Measurements from ENCODE around the gene CERS2.

CERS2 gene

DNA sequence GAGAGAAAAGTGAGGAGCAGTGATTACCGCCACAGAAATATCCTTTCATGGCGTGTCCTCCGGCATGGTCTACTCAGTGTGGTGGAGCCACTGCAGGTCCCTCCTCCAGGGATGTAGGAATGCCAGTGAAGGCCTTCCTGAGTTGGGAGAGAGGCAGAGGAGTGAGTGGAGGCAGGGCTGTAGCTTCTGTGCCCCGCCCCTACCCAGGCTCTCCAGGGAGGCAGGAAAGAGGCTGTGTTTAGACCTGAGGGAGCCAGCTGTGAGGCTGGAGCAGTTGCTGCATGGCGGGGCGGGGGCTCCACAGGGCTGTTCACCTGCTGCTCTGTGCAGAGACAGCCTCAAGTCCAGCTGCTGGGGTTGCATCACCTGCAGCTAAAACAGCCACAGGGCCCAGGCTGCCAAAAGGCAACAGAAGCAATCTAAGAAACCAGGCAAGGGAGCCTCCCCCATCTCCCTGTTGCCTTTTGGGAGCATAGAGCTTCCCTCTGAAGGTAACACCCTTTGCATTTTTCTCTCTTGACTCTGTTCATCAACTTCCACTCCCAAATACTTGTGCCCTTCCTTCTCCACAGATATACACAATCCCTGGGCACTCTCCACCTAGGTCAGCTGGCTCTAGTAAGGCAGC, 6.7 kb upstream of the CERS2 start:
- Histone ChIP-seq H3K27me3 (replicated peaks; ENCODE audit: control insufficient read depth, insufficient read depth, low read length, poor library complexity, severe bottlenecking) (no peaks in the 10 kb centered on the region), H3K4me3 (ENCODE audit: insufficient read depth, low read depth, low read length, poor library complexity, severe bottlenecking) (no peak overlapping the region), H3K27ac (ENCODE audit: insufficient read depth, low read length, poor library complexity, severe bottlenecking) (no peak overlapping the region), H3K4me1 (ENCODE audit: control insufficient read depth, insufficient read depth, low read length, poor library complexity, severe bottlenecking) (peaks cover 18% of the 10 kb centered on the region), H3K9me3 (ENCODE audit: control insufficient read depth, low read length) (no peaks in the 10 kb centered on the region), H3K36me3 (ENCODE audit: control insufficient read depth, insufficient read depth, low read length) (no peaks in the 10 kb centered on the region)
- DNase-seq = no peak

DNA sequence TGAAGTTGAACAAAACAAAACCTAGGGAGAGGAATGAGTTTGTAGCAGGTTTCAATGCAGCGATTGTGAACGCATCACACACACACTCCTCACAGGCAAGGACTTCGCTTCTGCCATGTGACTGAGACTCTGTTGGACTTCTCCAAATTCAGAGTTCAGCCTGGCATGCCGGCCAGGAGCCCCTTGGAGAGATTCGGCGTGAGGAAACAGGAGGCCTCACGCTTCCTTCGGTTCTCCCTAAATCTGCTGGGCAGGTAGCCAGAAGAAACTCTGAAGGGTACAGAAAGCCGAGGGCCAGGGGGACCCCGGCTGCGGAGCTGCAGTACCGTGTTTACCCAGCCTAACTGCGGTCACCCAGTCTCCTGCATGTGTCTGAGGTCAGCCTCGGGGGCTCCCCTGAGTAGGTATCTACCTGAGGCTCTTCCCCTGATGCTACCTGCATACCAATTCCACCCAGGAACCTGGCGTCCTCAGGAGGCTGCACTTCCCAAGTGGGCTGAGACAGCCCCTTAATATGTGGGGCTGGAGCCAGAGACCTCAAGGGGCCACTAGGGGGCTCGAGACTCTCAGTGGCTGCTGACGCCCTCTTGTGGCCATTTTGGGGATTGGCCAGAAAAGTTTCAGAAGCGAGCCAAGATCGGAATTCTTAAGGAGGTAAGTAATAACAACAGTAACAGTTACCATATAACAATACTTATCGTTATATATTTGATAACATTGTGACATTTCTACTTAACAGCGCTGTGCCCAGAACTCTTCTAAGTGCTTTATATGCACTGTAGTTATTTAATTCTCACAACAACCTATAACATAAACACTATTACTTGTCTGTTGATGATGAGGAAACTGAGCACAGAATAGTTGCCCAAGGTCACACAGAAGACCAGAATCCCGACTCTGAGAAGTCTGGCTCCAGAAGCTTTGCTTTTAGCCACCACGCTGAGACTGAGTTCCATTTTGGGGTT, 4.7 kb upstream of the CERS2 start:
- Histone ChIP-seq H3K27ac (ENCODE audit: insufficient read depth, low read length, poor library complexity, severe bottlenecking) (no peak overlapping the region), H3K4me3 (ENCODE audit: insufficient read depth, low read depth, low read length, poor library complexity, severe bottlenecking) (no peak overlapping the region), H3K4me1 (ENCODE audit: control insufficient read depth, insufficient read depth, low read length, poor library complexity, severe bottlenecking) (peaks cover 27% of the 10 kb centered on the region), H3K27me3 (replicated peaks; ENCODE audit: control insufficient read depth, insufficient read depth, low read length, poor library complexity, severe bottlenecking) (no peaks in the 10 kb centered on the region), H3K9me3 (ENCODE audit: control insufficient read depth, low read length) (no peaks in the 10 kb centered on the region), H3K36me3 (ENCODE audit: control insufficient read depth, insufficient read depth, low read length) (no peaks in the 10 kb centered on the region)
- DNase-seq = peak; percentile 74 to 83 (median 74)

DNA sequence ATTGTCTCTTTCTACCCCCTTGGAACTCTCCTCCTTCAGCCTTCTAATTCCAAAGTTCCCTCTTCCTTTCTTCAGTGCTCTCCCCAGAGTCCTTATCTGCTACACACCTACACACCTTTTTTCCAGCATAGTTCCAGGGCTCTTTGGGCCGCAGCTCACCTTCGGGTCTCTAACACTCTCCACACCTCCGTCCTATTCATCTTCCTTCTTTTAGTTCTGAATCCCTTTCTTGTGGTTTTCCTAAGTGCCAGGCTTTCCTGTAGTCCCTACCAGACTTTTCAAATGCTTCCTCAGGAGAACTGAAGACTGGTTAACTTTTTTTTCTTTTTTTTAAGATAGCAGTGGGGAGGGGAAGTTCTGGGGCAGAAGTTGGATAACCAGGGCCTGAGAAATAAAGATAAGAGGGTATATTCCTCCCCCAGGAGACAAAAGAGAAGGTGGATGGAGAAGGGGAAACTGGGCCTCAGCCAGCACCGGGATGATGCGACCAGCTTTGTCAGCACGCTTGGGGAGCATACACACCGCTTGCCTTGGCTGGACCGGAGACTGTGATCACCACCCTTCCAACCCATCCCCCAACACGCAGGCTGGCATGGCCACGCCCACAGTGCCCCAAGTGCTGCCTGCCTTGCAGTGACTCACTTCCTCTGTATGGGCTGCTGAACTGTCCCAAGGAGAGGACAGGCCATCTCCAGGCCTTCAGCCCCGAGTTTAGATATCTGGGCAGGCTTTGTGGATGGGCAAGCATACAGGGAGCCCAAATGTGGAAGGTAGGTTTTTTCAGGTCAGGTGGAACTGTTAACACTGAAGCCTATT, 2.5 kb upstream of the CERS2 start:
- Histone ChIP-seq H3K4me3 (ENCODE audit: insufficient read depth, low read depth, low read length, poor library complexity, severe bottlenecking) (peak overlapping the region; percentile 25), H3K27me3 (replicated peaks; ENCODE audit: control insufficient read depth, insufficient read depth, low read length, poor library complexity, severe bottlenecking) (no peaks in the 10 kb centered on the region), H3K27ac (ENCODE audit: insufficient read depth, low read length, poor library complexity, severe bottlenecking) (peak overlapping the region; percentile 30), H3K9me3 (ENCODE audit: control insufficient read depth, low read length) (no peaks in the 10 kb centered on the region), H3K4me1 (ENCODE audit: control insufficient read depth, insufficient read depth, low read length, poor library complexity, severe bottlenecking) (peaks cover 43% of the 10 kb centered on the region), H3K36me3 (ENCODE audit: control insufficient read depth, insufficient read depth, low read length) (no peaks in the 10 kb centered on the region)
- peak; percentile 54 to 66 (median 58) for DNase-seq

DNA sequence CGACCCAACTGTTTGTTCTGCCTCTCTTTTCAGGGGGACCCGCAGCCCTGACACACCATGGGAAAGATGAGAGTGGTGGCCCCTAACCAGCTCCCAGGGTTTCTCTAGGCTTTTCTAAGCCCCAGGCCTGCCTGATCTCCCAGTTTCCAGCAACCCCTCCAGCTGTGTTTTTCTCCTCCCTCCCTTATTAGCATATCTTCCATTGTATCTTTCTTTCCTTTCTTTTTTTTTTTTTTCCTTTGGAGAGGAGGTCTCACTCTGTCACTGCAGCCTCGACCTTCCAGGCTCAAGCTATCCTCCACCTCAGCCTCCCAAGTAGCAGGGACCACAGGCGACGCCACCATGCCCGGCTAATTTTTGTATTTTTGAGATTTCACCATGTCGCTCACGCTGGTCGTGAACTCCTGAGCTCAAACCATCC, 1.8 kb upstream of the CERS2 start:
- H3K9me3 ChIP-seq (ENCODE audit: control insufficient read depth, low read length) = no peaks in the 10 kb centered on the region
- H3K36me3 ChIP-seq (ENCODE audit: control insufficient read depth, insufficient read depth, low read length) = no peaks in the 10 kb centered on the region
- peaks cover 44% of the 10 kb centered on the region for H3K4me1 ChIP-seq (ENCODE audit: control insufficient read depth, insufficient read depth, low read length, poor library complexity, severe bottlenecking)
- H3K27ac ChIP-seq (ENCODE audit: insufficient read depth, low read length, poor library complexity, severe bottlenecking) = no peak overlapping the region
- no peak overlapping the region for H3K4me3 ChIP-seq (ENCODE audit: insufficient read depth, low read depth, low read length, poor library complexity, severe bottlenecking)
- H3K27me3 ChIP-seq (replicated peaks; ENCODE audit: control insufficient read depth, insufficient read depth, low read length, poor library complexity, severe bottlenecking) = no peaks in the 10 kb centered on the region
- DNase-seq = no peak

DNA sequence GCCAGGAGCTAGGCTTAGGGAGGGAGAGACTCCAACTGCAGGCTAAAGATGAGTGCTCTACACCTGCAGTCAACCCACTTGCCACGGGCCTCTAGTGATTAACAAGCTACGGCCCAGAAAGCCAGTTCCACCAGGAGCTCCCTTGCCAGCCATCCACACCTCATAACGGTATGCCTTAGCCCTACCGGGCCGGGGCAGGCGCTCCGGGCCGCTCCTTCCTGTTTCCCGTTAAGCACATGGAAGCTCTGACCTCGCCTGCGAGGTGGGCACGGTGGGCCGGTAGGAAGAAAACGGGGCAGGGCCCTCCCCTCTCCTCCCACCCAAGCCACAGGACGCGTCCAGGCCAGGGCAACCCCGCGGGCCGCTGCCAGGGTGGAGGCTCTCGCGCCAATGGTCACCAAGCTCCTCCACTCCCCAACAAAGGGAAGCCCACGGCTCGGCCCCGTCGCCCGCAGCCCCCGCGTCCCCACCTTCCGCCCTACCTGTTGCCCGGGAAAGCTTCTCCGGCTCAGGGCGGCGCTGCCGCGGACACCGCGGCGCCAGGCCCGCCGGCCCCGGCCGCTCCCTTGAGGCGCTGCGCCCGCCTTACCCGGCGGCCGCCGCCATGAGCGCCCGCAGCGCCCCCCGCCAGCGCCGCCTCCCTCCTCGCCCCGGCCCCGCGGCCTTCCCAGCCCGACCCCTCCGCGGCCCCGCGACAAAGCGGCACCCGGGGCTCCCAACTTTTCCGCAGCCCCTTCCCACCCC, 627 bp downstream of the CERS2 start:
- Histone ChIP-seq H3K27me3 (replicated peaks; ENCODE audit: control insufficient read depth, insufficient read depth, low read length, poor library complexity, severe bottlenecking) (no peaks in the 10 kb centered on the region), H3K36me3 (ENCODE audit: control insufficient read depth, insufficient read depth, low read length) (no peaks in the 10 kb centered on the region), H3K4me3 (ENCODE audit: insufficient read depth, low read depth, low read length, poor library complexity, severe bottlenecking) (peak overlapping the region; percentile 82), H3K4me1 (ENCODE audit: control insufficient read depth, insufficient read depth, low read length, poor library complexity, severe bottlenecking) (peaks cover 39% of the 10 kb centered on the region), H3K9me3 (ENCODE audit: control insufficient read depth, low read length) (no peaks in the 10 kb centered on the region), H3K27ac (ENCODE audit: insufficient read depth, low read length, poor library complexity, severe bottlenecking) (peak overlapping the region; percentile 85)
- peak; percentile 3 to 20 (median 16) for DNase-seq

DNA sequence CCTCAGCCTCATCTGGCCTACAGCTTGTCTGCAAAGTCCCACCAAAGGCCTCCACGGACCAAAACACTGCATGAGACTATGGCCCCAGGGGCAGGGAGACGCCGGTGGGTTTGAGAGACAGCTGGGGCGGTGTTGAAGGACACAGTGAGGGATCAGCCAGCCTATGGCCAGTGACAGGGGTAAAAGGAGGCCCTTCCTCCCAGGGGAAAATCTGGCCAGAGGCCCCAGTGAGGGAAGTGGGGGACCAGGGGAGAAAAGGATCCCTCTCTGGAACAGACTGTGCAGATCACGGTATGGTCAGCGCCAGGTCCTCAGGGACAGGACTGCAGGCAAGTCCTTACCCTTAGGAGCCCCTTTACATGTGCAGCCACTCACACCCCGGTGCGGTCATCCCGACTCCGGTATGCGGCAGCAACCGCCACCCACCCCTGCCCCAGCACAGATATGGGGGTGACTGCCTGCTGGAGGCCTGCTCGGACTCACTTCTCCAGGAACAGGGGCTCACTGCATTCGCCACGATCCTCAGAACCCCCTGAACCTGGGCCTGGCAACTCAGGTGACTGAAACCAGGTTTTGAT, 1.3 kb downstream of the CERS2 start:
- Histone ChIP-seq H3K27me3 (replicated peaks; ENCODE audit: control insufficient read depth, insufficient read depth, low read length, poor library complexity, severe bottlenecking) (no peaks in the 10 kb centered on the region), H3K27ac (ENCODE audit: insufficient read depth, low read length, poor library complexity, severe bottlenecking) (peak overlapping the region; percentile 85), H3K4me3 (ENCODE audit: insufficient read depth, low read depth, low read length, poor library complexity, severe bottlenecking) (peak overlapping the region; percentile 82), H3K36me3 (ENCODE audit: control insufficient read depth, insufficient read depth, low read length) (peaks cover 6% of the 10 kb centered on the region), H3K9me3 (ENCODE audit: control insufficient read depth, low read length) (no peaks in the 10 kb centered on the region), H3K4me1 (ENCODE audit: control insufficient read depth, insufficient read depth, low read length, poor library complexity, severe bottlenecking) (peaks cover 38% of the 10 kb centered on the region)
- peak in 2 of 3 donors; percentile 2 to 3 for DNase-seq

DNA sequence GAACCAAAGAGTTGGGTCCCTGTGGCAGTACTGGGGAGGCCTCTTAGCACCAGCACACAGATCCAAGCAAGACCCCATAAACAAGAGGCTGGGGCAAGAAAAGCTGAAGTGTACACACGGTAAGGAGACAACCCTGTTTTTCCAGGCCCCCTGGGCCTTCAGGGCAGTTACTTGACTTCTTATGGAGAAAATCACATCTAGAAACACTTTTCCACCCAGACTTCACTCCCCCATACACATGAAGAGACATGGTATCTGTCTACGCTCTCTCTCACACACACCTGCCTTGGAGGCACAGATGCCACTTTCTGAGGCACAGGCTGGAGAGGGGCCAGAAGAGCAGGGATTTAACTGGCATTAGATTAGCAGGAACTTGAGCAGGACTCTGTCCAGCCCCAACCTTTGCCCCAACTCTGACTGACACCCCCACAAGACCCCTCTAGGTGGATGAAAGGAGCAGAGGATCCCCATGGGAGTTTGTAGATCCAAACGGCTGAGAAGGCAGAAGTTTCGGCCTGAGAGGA, 2.2 kb downstream of the CERS2 start:
- Histone ChIP-seq H3K27me3 (replicated peaks; ENCODE audit: control insufficient read depth, insufficient read depth, low read length, poor library complexity, severe bottlenecking) (no peaks in the 10 kb centered on the region), H3K4me1 (ENCODE audit: control insufficient read depth, insufficient read depth, low read length, poor library complexity, severe bottlenecking) (peaks cover 36% of the 10 kb centered on the region), H3K36me3 (ENCODE audit: control insufficient read depth, insufficient read depth, low read length) (peaks cover 14% of the 10 kb centered on the region), H3K27ac (ENCODE audit: insufficient read depth, low read length, poor library complexity, severe bottlenecking) (peak overlapping the region; percentile 85), H3K9me3 (ENCODE audit: control insufficient read depth, low read length) (no peaks in the 10 kb centered on the region), H3K4me3 (ENCODE audit: insufficient read depth, low read depth, low read length, poor library complexity, severe bottlenecking) (no peak overlapping the region)
- DNase-seq = no peak

DNA sequence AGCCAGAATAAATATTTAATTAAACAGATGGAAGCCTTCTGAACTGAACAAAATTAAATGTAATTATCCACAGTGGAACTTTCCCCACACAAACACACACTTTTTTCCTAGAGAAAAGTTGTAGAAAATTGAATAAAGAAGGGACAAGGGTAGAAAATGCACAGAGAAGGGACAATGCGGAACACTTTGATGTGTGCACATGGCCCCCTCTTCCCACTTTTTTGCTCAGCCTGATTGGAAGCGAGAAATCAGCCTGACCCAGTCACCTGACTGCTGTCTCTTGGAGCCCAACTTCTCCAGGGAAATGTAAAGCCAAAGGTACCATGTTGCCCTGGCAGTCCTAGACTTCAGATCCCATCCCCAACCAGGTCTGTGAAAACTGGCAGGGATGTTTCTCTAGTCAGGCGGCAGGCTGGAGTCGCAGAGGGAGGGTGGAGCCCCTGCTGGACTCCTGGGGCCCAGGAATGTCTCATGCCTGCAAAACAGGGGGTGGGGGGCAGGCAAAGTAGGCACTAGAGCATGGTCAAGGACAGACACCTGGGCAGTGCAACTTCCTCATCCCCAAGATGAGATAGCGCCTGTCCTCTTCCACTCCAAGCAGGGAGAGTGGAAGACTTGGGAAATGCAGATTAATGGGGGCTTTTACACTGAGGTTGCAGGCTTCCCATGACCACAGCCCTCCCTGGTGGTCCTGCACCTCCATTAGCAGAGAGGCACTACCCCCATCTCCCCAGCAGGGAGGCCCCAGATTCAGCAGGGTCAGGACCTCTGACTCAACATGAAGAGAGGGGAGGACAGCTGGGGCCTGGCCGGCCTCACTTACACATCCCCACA, 2.8 kb downstream of the CERS2 start:
- no peak overlapping the region for H3K4me3 ChIP-seq (ENCODE audit: insufficient read depth, low read depth, low read length, poor library complexity, severe bottlenecking)
- no peak for DNase-seq
- H3K9me3 ChIP-seq (ENCODE audit: control insufficient read depth, low read length) = no peaks in the 10 kb centered on the region
- peak overlapping the region; percentile 85 for H3K27ac ChIP-seq (ENCODE audit: insufficient read depth, low read length, poor library complexity, severe bottlenecking)
- H3K4me1 ChIP-seq (ENCODE audit: control insufficient read depth, insufficient read depth, low read length, poor library complexity, severe bottlenecking) = peaks cover 29% of the 10 kb centered on the region
- peaks cover 21% of the 10 kb centered on the region for H3K36me3 ChIP-seq (ENCODE audit: control insufficient read depth, insufficient read depth, low read length)
- no peaks in the 10 kb centered on the region for H3K27me3 ChIP-seq (replicated peaks; ENCODE audit: control insufficient read depth, insufficient read depth, low read length, poor library complexity, severe bottlenecking)
